CD4-positive, alpha-beta memory T cell (primary cell): ENCODE data around the gene ZNF24. TPM values are rescaled to one million over a fixed set of nuclear protein-coding genes. Genes with fewer than 3 reads are reported as not detected.

Experiments used
- CTCF ChIA-PET: fragments of 350-600 bp; sonication (Branson Sonifier 250); formaldehyde crosslinking; loops from one replicate; lab custom pipeline; 2021; ENCODE audit warnings: inconsistent platforms; ENCODE audit not compliant: partially characterized antibody; lab: Charles Lee
- POLR2A ChIA-PET: fragments of 350-600 bp; sonication (Branson Sonifier 250); formaldehyde crosslinking; loops from one replicate; lab custom pipeline; 2021; ENCODE audit not compliant: partially characterized antibody; lab: Charles Lee
- DNase-seq, 5 donors: peaks; one replicate each; pipeline versions ENCODE4 v3.0.0 to v3.0.0-alpha.2; 2020 to 2022; ENCODE audit warnings: mixed read lengths in 1 of 5
- H3K27ac ChIP-seq: one replicate; pipeline ENCODE4 v1.7.0; 2013; ENCODE audit warnings: low read depth, low read length
- H3K27me3 ChIP-seq: 2 replicates; pipeline ENCODE4 v1.7.0; 2013; ENCODE audit warnings: mild to moderate bottlenecking, low read length, moderate library complexity; ENCODE audit not compliant: insufficient read depth
- H3K36me3 ChIP-seq: 2 replicates; pipeline ENCODE4 v1.7.0; 2013; ENCODE audit warnings: mild to moderate bottlenecking, low read length, moderate library complexity; ENCODE audit not compliant: insufficient read depth
- H3K4me1 ChIP-seq: 2 replicates; pipeline ENCODE4 v1.7.0; 2013; ENCODE audit warnings: mild to moderate bottlenecking, low read length, moderate library complexity; ENCODE audit not compliant: insufficient read depth
- H3K4me3 ChIP-seq, 2 donors: one replicate each; pipeline ENCODE4 v1.7.0; 2013; ENCODE audit warnings: low read length in 2 of 2, mild to moderate bottlenecking in 1 of 2
- H3K9me3 ChIP-seq, 2 donors: one replicate each; pipeline ENCODE4 v1.7.0; 2013; ENCODE audit warnings: low read length in 2 of 2, control low read depth in 1 of 2; ENCODE audit not compliant: control insufficient read depth in 1 of 2
- H3K27ac Mint-ChIP-seq, 7 donors: one replicate each; pipeline ENCODE4 v1.8.0; 2020 to 2021; ENCODE audit warnings: mixed read lengths in 7 of 7, mild to moderate bottlenecking in 6 of 7, inconsistent platforms in 3 of 7, moderate library complexity in 3 of 7
- H3K27me3 Mint-ChIP-seq, 2 donors: one replicate each; pipeline ENCODE4 v1.8.0; 2020 to 2021; ENCODE audit warnings: mixed read lengths in 2 of 2
- H3K36me3 Mint-ChIP-seq, 2 donors: one replicate each; pipeline ENCODE4 v1.8.0; 2020 to 2021; ENCODE audit warnings: mixed read lengths in 2 of 2, inconsistent platforms in 1 of 2, mild to moderate bottlenecking in 1 of 2
- H3K4me1 Mint-ChIP-seq, 4 donors: one replicate each; pipeline ENCODE4 v1.8.0; 2020 to 2021; ENCODE audit warnings: mixed read lengths in 4 of 4, mild to moderate bottlenecking in 1 of 4
- H3K4me3 Mint-ChIP-seq, 8 donors: one replicate each; pipeline ENCODE4 v1.8.0; 2020 to 2021; ENCODE audit warnings: mixed read lengths in 8 of 8, mild to moderate bottlenecking in 7 of 8, moderate library complexity in 6 of 8, inconsistent platforms in 3 of 8
- H3K9me3 Mint-ChIP-seq, 8 donors: one replicate each; pipeline ENCODE4 v1.8.0; 2020 to 2021; ENCODE audit warnings: mixed read lengths in 8 of 8, mild to moderate bottlenecking in 5 of 8, inconsistent platforms in 3 of 8, moderate library complexity in 1 of 8
- intact Hi-C: fragments of 100-400 bp; cut with micrococcal nuclease; formaldehyde crosslinking; loops from one replicate; pipeline ENCODE4 v1.15.1; 2023
- polyA plus RNA-seq, 2 donors: library from polyadenylated mRNA; unstranded; fragments of 300-500 nt; fragmentation: Illumina TruSeq; gene quantifications; one replicate each; pipeline ENCODE4 v1.2.3, GENCODE V29; 2021
- total RNA-seq, 2 experiments: library from RNA; stranded (reverse); gene quantifications; one replicate each; pipeline ENCODE4 v1.2.3, GENCODE V29; 2021

ZNF24 gene
- total and polyA plus RNA-seq, 4 experiments from 2014 or later: 67.9 to 90.5 (median 82.6) TPM

GRCh38 chr18:35289293-35289692, 54.9 kb downstream of the ZNF24 start:
- intact Hi-C loops: no loop called here
- H3K4me1 Mint-ChIP-seq: peaks cover 33 to 60% (median 40%) of the 10 kb centered on the region in 4 donors
- Histone ChIP-seq H3K4me1 (peaks cover 36% of the 10 kb centered on the region), H3K36me3 (no peaks in the 10 kb centered on the region), H3K4me3 (peak overlapping the region; percentile 84 to 89), H3K9me3 (no peaks in the 10 kb centered on the region), H3K27me3 (no peaks in the 10 kb centered on the region), H3K27ac (peak overlapping the region; percentile 84)
- ChIA-PET CTCF (interaction anchor here (0.9 to 3.8 kb wide), 8 partner anchors 22 to 261 kb away, joined by 3 to 15 read pairs (median 3); partner anchors contain the start of gene ZNF397), POLR2A (interaction anchor here (0.9 to 3.8 kb wide), 11 partner anchors 8 to 1540 kb away, joined by 3 to 59 read pairs (median 6); partner anchors contain the start of genes ELP2, INO80C, KIAA1328 and MAPRE2)
- H3K36me3 Mint-ChIP-seq: peaks cover 15 to 35% of the 10 kb centered on the region in 2 donors
- peak overlapping the region; percentile 96 to 100 (median 98) for H3K4me3 Mint-ChIP-seq
- no peak for DNase-seq
- peak overlapping the region; percentile 98 to 100 (median 99) for H3K27ac Mint-ChIP-seq
- no peaks in the 10 kb centered on the region for H3K27me3 Mint-ChIP-seq
- peaks cover 0 to 11% (median 0%) of the 10 kb centered on the region in 8 donors for H3K9me3 Mint-ChIP-seq

DNA sequence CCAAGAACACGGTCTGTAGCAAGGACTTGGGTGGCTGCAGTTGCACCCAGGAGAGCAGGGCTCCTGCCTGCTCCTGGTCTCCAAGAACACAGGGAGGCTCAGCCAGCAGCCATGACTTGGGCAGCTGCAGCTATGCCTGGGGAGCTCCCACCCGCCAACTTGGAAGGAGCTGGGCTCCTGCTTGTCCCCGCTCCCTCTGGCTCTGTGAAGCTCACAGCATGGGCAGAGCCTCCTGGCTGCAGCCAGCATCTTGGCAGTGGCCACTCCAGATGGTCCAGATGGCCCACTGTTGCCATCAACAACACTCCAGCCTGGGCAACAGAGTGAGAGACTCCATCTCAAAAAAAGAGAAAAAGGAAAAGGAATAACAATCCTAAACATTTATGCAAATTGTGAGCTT, 59.4 kb downstream of the ZNF24 start:
- ChIA-PET POLR2A (no interaction called here), CTCF (no interaction called here)
- H3K9me3 ChIP-seq: no peaks in the 10 kb centered on the region
- no peak overlapping the region for H3K4me3 ChIP-seq
- Mint-ChIP-seq H3K9me3 (peaks cover 0 to 11% (median 0%) of the 10 kb centered on the region in 8 donors), H3K36me3 (peaks cover 16 to 17% of the 10 kb centered on the region in 2 donors), H3K4me3 (no peak overlapping the region), H3K4me1 (peaks cover 9 to 22% (median 12%) of the 10 kb centered on the region in 4 donors), H3K27me3 (no peaks in the 10 kb centered on the region), H3K27ac (no peak overlapping the region)
- intact Hi-C loops: no loop called here
- DNase-seq: no peak
- no peak overlapping the region for H3K27ac ChIP-seq
- no peaks in the 10 kb centered on the region for H3K36me3 ChIP-seq
- no peaks in the 10 kb centered on the region for H3K27me3 ChIP-seq
- H3K4me1 ChIP-seq: peaks cover 18% of the 10 kb centered on the region

DNA sequence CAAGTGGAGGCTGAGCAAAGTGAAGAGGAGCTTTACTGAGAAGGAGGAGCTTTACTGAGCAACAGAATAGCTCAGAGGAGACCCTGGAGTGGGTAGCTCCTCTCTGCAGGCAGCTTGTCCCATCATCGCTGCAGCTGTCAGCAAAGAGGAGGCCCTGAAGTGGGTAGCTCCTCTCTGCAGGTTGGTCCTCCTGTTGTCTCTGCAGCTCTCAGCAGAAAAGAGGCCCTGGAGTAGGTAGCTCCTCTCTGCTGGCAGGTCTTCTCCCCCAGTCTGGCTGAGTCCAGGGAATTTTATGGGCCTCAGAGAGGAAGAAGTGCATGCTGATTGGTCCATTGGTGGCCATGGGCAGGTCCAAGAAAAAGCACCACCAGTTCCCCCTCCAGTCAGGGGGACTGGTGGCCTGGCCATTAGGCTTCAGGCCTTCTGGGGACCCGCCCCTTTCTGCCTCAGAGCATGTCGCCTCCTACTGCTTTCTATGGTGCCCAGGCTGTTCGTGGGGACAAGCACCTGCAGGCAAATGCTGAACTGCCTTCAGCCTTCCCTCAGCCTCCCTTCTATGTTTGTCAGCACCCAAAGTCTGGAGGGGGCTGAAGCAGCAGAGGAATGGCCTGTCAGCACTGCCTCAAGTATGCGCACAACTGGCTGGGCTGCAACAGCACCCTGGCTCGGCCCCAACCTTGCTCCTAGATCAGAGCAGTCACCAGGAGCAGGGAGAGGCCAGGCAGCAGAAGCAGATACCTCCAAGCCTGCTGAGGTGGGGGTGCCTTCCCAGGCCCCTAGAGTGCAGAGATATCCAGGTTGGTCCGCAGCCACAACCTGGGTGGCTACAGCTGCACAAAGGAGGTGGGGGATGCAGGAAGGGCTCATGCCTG, 60.1 kb downstream of the ZNF24 start:
- Mint-ChIP-seq H3K27ac (no peak overlapping the region), H3K4me1 (peaks cover 5 to 15% (median 8%) of the 10 kb centered on the region in 4 donors), H3K9me3 (peaks cover 0 to 11% (median 0%) of the 10 kb centered on the region in 8 donors), H3K36me3 (peaks cover 14 to 18% of the 10 kb centered on the region in 2 donors), H3K4me3 (no peak overlapping the region), H3K27me3 (no peaks in the 10 kb centered on the region)
- no peaks in the 10 kb centered on the region for H3K27me3 ChIP-seq
- no peak overlapping the region for H3K27ac ChIP-seq
- intact Hi-C loops: no loop called here
- no peak overlapping the region for H3K4me3 ChIP-seq
- H3K36me3 ChIP-seq: no peaks in the 10 kb centered on the region
- no peak for DNase-seq
- no peaks in the 10 kb centered on the region for H3K9me3 ChIP-seq
- H3K4me1 ChIP-seq: peaks cover 13% of the 10 kb centered on the region
- ChIA-PET CTCF (interaction anchor here (1.3 kb wide), 1 partner anchor 102 kb away, joined by 3 read pairs; no protein-coding TSS in a partner anchor), POLR2A (no interaction called here)

- Mint-ChIP-seq H3K4me3 (no peak overlapping the region), H3K4me1 (peaks cover 0 to 12% (median 6%) of the 10 kb centered on the region in 4 donors), H3K9me3 (peaks cover 0 to 13% (median under 1%) of the 10 kb centered on the region in 8 donors), H3K27me3 (no peaks in the 10 kb centered on the region), H3K27ac (peak overlapping the region in 1 of 7 donors; percentile 32), H3K36me3 (peaks cover 12 to 27% of the 10 kb centered on the region in 2 donors)
- H3K4me1 ChIP-seq: no peaks in the 10 kb centered on the region
- no peaks in the 10 kb centered on the region for H3K36me3 ChIP-seq
- no peak for DNase-seq
- CTCF ChIA-PET: interaction anchor here (1.3 kb wide), 1 partner anchor 104 kb away, joined by 3 read pairs; no protein-coding TSS in a partner anchor
- intact Hi-C loops: no loop called here
- H3K9me3 ChIP-seq: no peaks in the 10 kb centered on the region
- no peak overlapping the region for H3K27ac ChIP-seq
- H3K4me3 ChIP-seq: no peak overlapping the region
- POLR2A ChIA-PET: interaction anchor here (0.6 kb wide), 1 partner anchor 8 kb away, joined by 3 read pairs; the partner anchor contains the start of gene ZSCAN30
- no peaks in the 10 kb centered on the region for H3K27me3 ChIP-seq
Measured at GRCh38 chr18:35282353-35282752, 61.9 kb downstream of the ZNF24 start.

Other genes with a start within 250 kb of the ZNF24 start
- gene ZNF397, start 103.4 kb downstream of the ZNF24 start, total RNA-seq: 10 to 100 TPM; 56.1 to 58.5 TPM
- 1 to 10 TPM; 4.6 to 7.4 TPM for gene ZNF397, start 103.4 kb downstream of the ZNF24 start, polyA plus RNA-seq
- gene ZSCAN30, start 54.2 kb downstream of the ZNF24 start, total RNA-seq: 10 to 100 TPM; 16.9 to 18.4 TPM
- 1 to 10 TPM; 2.6 to 5.6 TPM for gene ZSCAN30, start 54.2 kb downstream of the ZNF24 start, polyA plus RNA-seq
- 1 to 10 TPM; 5.5 to 7.3 TPM for gene ZNF396, start 32.9 kb upstream of the ZNF24 start, total RNA-seq
- gene ZNF396, start 32.9 kb upstream of the ZNF24 start, polyA plus RNA-seq: 1 to 10 TPM; 1.1 to 1.5 TPM
- 10 to 100 TPM; 27.3 to 30.3 TPM for gene INO80C, start 153.5 kb upstream of the ZNF24 start, total RNA-seq
- gene INO80C, start 153.5 kb upstream of the ZNF24 start, polyA plus RNA-seq: 10 to 100 TPM; 18.9 to 28.9 TPM
- 10 to 100 TPM; 27.9 to 32.0 TPM for gene GALNT1, start 237.3 kb upstream of the ZNF24 start, total RNA-seq
- gene GALNT1, start 237.3 kb upstream of the ZNF24 start, polyA plus RNA-seq: 10 to 100 TPM; 30.4 to 33.0 TPM